Activated T-helper 1 cell treated with Interleukin-2 at 50 U/mL for 16 hours (primary cell): ENCODE results near the gene GNPAT.

Experiments used
- DNase-seq: peaks from one replicate; pipeline ENCODE4 v3.0.0-alpha.2; 2020; ENCODE audit warnings: low read depth

GNPAT gene

GRCh38 chr1:231317306-231318014 lies 76.4 kb downstream of the GNPAT start:
- no peak for DNase-seq

GRCh38 chr1:231318015-231318355 lies 77.0 kb downstream of the GNPAT start:
- no peak for DNase-seq

GRCh38 chr1:231318568-231318967 lies 77.6 kb downstream of the GNPAT start:
- DNase-seq = no peak

GRCh38 chr1:231319080-231319479 lies 78.1 kb downstream of the GNPAT start:
- no peak for DNase-seq

- no peak for DNase-seq
Observed at GRCh38 chr1:231322880-231323530, 82.0 kb downstream of the GNPAT start.

GRCh38 chr1:231324660-231325059 lies 83.6 kb downstream of the GNPAT start:
- no peak for DNase-seq

GRCh38 chr1:231326248-231326647 lies 85.2 kb downstream of the GNPAT start:
- DNase-seq = no peak
